CD4-positive, CD25-positive, alpha-beta regulatory T cell (primary cell): ENCODE results near the gene ALOX15. TPM values are rescaled to one million over a fixed set of nuclear protein-coding genes. Genes with fewer than 3 reads are reported as not detected.
A peak's percentile ranks its signal among the peaks of the same experiment; 100 is the strongest.
"Not testable (repeated sequence)": the region's sequence is repeated elsewhere in the genome, so short reads cannot be mapped to it uniquely, and the experiment has no call there.

Experiments used
- ATAC-seq, 2 donors: fragments of 150-1000 bp; cut with Tn5 transposase; one replicate each; pipeline ENCODE4 v1.10.0; 2021; ENCODE audit warnings: low read depth in 2 of 2, moderate number of reproducible peaks in 2 of 2, moderate library complexity in 1 of 2
- DNase-seq, 3 donors: peaks; one replicate each; pipeline versions ENCODE4 v3.0.0 to v3.0.0-alpha.2; 2012 to 2022; ENCODE audit warnings: mixed read lengths in 1 of 3
- H3K27ac ChIP-seq: one replicate; pipeline ENCODE4 v1.7.0; 2013; ENCODE audit warnings: mild to moderate bottlenecking, low read length; ENCODE audit not compliant: insufficient read depth, poor library complexity, severe bottlenecking
- H3K27me3 ChIP-seq: one replicate; pipeline ENCODE4 v1.7.0; 2013; ENCODE audit warnings: low read length; ENCODE audit not compliant: control insufficient read depth, insufficient read depth
- H3K36me3 ChIP-seq: one replicate; pipeline ENCODE4 v1.7.0; 2013; ENCODE audit warnings: mild to moderate bottlenecking, low read length, moderate library complexity; ENCODE audit not compliant: control insufficient read depth, insufficient read depth
- H3K4me1 ChIP-seq: 2 replicates; pipeline ENCODE4 v1.7.0; 2013; ENCODE audit warnings: mild to moderate bottlenecking, low read length; ENCODE audit not compliant: insufficient read depth, control insufficient read depth, poor library complexity, severe bottlenecking
- H3K4me3 ChIP-seq: one replicate; pipeline ENCODE4 v1.7.0; 2013; ENCODE audit warnings: low read depth, mild to moderate bottlenecking, low read length, moderate library complexity
- H3K9me3 ChIP-seq, 2 experiments: 1 replicate in 1 of 2; 2 replicates in 1 of 2; pipeline ENCODE4 v1.7.0; 2013; ENCODE audit warnings: low read length in 2 of 2, mild to moderate bottlenecking in 1 of 2, moderate library complexity in 1 of 2; ENCODE audit not compliant: control insufficient read depth in 2 of 2
- H3K27ac Mint-ChIP-seq, 3 donors: one replicate each; pipeline ENCODE4 v1.8.0; 2020 to 2022; ENCODE audit warnings: mild to moderate bottlenecking in 3 of 3, mixed read lengths in 3 of 3, moderate library complexity in 2 of 3
- H3K27me3 Mint-ChIP-seq: one replicate; pipeline ENCODE4 v1.8.0; 2022; ENCODE audit warnings: mild to moderate bottlenecking, mixed read lengths
- H3K36me3 Mint-ChIP-seq: one replicate; pipeline ENCODE4 v1.8.0; 2020; ENCODE audit warnings: mixed read lengths
- H3K4me1 Mint-ChIP-seq, 4 donors: one replicate each; pipeline ENCODE4 v1.8.0; 2020 to 2022; ENCODE audit warnings: mixed read lengths in 4 of 4, mild to moderate bottlenecking in 1 of 4
- H3K4me3 Mint-ChIP-seq, 4 donors: one replicate each; pipeline ENCODE4 v1.8.0; 2020 to 2022; ENCODE audit warnings: mild to moderate bottlenecking in 4 of 4, mixed read lengths in 4 of 4, moderate library complexity in 3 of 4
- H3K9me3 Mint-ChIP-seq, 7 donors: one replicate each; pipeline ENCODE4 v1.8.0; 2020 to 2022; ENCODE audit warnings: mixed read lengths in 7 of 7, mild to moderate bottlenecking in 3 of 7, moderate library complexity in 2 of 7
- polyA plus RNA-seq, 4 donors: library from polyadenylated mRNA; unstranded; fragments of 300-500 nt; fragmentation: Illumina TruSeq; gene quantifications; one replicate each; pipeline ENCODE4 v1.2.3, GENCODE V29; 2021
- total RNA-seq: library from RNA; stranded (reverse); gene quantifications from one replicate; pipeline ENCODE4 v1.2.3, GENCODE V29; 2022

Gene ALOX15
- total and polyA plus RNA-seq, 5 donors from 2014 or later, result not detected

DNA sequence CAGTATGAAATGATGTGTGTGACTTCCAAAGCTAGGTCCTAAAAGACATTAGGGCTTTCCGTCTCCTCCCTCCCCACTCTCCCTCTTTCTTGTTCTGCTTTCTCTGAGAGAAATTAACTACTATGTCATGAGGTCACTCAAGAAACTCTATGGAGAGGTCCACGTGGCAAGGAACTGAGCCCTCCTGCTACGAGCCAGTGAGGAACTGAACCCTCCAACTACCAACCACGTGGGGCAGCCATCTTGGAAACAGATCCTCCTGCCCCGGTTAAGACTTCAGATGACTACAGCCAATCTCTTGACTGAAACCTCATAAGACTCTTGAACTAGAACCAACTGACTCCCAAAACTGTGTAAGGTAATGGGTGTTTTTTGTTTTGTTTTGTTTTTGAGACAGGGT is 4.2 kb upstream of the ALOX15 start:
- H3K9me3 Mint-ChIP-seq, result peaks cover 0 to 3% (median 0%) of the 10 kb centered on the region in 7 donors
- no peaks in the 10 kb centered on the region for H3K36me3 ChIP-seq
- no peak overlapping the region for H3K27ac ChIP-seq
- peaks cover 9% of the 10 kb centered on the region for H3K27me3 ChIP-seq
- ATAC-seq (no peak), DNase-seq (no peak)
- no peak overlapping the region for H3K27ac Mint-ChIP-seq
- no peak overlapping the region for H3K4me3 Mint-ChIP-seq
- no peaks in the 10 kb centered on the region for H3K9me3 ChIP-seq
- no peak overlapping the region for H3K4me3 ChIP-seq
- H3K36me3 Mint-ChIP-seq, result no peaks in the 10 kb centered on the region
- H3K4me1 Mint-ChIP-seq, result no peaks in the 10 kb centered on the region
- H3K27me3 Mint-ChIP-seq, result peaks cover 61% of the 10 kb centered on the region
- no peaks in the 10 kb centered on the region for H3K4me1 ChIP-seq

DNA sequence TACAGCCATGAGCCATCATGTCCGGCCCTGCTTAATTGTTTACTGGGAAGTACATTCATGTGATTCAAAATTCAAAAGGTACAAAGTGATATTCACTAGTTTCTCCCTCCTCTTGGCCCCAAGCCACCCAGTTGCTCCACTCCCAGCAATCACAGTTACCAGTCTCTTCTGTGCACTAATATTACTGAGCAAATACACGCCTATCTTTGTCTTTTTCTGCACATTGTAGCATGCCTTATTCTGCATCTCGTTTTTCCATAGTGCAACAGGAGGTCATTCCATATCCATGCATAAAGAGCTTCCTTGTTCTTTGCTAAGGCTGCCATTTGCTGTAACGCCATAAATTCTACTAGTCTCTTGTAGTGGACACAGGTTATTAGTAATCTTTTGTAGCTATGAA is 2.2 kb upstream of the ALOX15 start:
- Mint-ChIP-seq H3K27me3 (peaks cover 58% of the 10 kb centered on the region), H3K4me3 (no peak overlapping the region), H3K36me3 (no peaks in the 10 kb centered on the region), H3K4me1 (peaks cover 0 to 9% (median 0%) of the 10 kb centered on the region in 4 donors), H3K9me3 (peaks cover 0 to 7% (median 0%) of the 10 kb centered on the region in 7 donors), H3K27ac (no peak overlapping the region)
- no peaks in the 10 kb centered on the region for H3K4me1 ChIP-seq
- H3K27me3 ChIP-seq, result peaks cover 13% of the 10 kb centered on the region
- no peak overlapping the region for H3K27ac ChIP-seq
- no peaks in the 10 kb centered on the region for H3K9me3 ChIP-seq
- H3K4me3 ChIP-seq, result no peak overlapping the region
- no peak for DNase-seq
- no peak for ATAC-seq
- no peaks in the 10 kb centered on the region for H3K36me3 ChIP-seq

DNA sequence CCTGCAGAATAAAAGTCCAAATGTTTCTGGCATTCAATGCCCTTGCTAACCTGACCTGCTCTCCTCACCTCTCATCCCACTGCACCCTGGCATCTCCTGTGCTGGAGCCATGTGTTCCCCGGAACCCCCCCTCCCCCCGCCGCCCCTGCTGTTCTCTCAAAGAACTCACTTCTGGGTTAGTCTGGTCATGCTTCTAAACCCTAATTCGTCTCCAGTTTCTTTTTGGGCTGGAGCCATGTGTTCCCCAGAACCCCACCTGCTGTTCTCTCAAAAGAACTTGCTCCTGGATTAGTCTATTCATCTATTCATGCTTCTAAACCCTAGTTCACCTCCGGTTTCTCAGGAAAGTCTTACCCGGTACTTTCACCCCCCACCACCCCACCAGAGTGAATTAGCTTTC is 808 bp upstream of the ALOX15 start:
- H3K36me3 ChIP-seq, result no peaks in the 10 kb centered on the region
- Mint-ChIP-seq H3K36me3 (no peaks in the 10 kb centered on the region), H3K9me3 (peaks cover 0 to 8% (median 0%) of the 10 kb centered on the region in 7 donors), H3K27me3 (peaks cover 60% of the 10 kb centered on the region), H3K27ac (no peak overlapping the region), H3K4me1 (peaks cover 0 to 12% (median 0%) of the 10 kb centered on the region in 4 donors), H3K4me3 (no peak overlapping the region)
- no peak overlapping the region for H3K4me3 ChIP-seq
- peaks cover 16% of the 10 kb centered on the region for H3K27me3 ChIP-seq
- no peaks in the 10 kb centered on the region for H3K9me3 ChIP-seq
- no peaks in the 10 kb centered on the region for H3K4me1 ChIP-seq
- DNase-seq (no peak), ATAC-seq (no peak)
- H3K27ac ChIP-seq, result no peak overlapping the region

DNA sequence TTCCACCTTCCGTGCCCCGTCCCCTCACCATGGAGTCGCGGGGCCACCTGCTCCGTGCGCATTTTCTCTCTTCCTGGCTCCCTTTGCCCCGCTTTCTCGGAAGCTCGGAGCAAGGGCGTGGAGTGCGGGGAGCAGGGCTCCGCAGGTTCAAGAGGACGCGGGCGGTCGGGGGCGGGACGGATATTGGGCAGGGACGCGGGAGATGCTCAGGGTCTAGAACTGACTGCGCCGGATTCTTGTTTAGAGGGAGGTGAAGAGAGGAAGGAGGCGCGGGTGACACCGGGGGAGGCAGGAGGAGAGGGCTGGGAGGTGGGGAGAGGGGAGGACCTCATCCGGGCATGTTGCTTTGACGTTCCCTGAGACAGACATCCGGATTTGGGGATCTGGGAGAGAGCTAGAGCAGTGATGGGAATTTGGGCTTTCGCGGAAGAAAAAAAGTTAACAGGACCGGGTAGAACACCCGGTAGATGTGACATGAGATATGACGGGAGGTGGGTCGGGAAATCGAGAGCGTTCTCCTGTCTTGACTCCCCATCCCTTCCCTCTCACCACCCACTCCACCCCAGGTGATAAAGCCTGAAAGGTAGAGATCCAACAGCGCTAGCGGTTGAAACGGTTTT is 799 bp downstream of the ALOX15 start:
- not testable (repeated sequence) for DNase-seq, H3K9me3 Mint-ChIP-seq, H3K4me3 ChIP-seq, H3K4me3 Mint-ChIP-seq, H3K36me3 Mint-ChIP-seq, H3K9me3 ChIP-seq, H3K27ac Mint-ChIP-seq, H3K4me1 ChIP-seq, H3K27ac ChIP-seq, H3K36me3 ChIP-seq
- peak in 1 of 2 donors; percentile 22 for ATAC-seq
- H3K27me3 ChIP-seq, result peaks cover 14% of the 10 kb centered on the region
- Mint-ChIP-seq H3K27me3 (peaks cover 66% of the 10 kb centered on the region), H3K4me1 (peaks cover 0 to 12% (median 0%) of the 10 kb centered on the region in 4 donors)

DNA sequence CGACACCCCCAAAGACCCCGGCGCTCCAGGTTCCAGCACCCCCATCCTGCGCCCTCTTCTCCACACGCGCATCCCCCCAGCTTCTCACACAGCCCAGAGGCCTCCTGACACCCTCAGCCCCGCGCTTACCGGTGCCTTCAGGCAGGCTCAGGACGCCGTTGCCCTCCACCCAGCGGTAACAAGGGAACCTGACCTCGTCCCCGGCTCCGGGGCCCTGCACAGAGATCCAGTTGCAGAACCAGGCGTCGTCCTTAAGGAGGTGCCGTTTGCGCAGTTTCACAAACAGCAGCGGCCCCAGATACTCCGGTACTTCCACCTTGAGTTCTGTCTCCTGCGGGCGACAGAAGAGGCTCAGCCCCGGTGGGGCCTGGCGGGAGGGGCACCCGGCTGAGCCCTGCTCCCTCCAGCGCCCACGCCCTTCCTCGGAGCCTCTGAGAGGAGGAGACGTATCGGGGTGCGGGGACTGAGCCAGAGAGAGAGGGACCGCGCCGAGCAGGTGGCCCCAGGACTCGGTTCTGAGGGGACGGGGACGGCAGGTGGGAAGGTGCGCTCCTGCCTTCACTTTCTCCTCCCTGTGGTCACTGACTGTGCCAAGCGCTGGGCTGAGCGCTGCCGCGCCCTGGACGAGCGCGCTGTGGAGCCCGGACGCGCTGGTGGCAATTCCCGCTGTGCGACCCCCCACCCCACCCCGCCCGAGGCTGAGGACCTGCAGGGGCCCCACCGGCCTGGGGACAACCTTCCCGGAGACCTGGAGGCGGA is 2.0 kb downstream of the ALOX15 start:
- not testable (repeated sequence) for H3K4me1 ChIP-seq, H3K9me3 ChIP-seq, H3K9me3 Mint-ChIP-seq, H3K27ac ChIP-seq, H3K4me3 Mint-ChIP-seq, H3K27ac Mint-ChIP-seq, H3K36me3 ChIP-seq, H3K4me3 ChIP-seq, H3K36me3 Mint-ChIP-seq
- DNase-seq (peak in 1 of 3 donors; percentile 32), ATAC-seq (peak; percentile 41 to 61)
- Mint-ChIP-seq H3K4me1 (peaks cover 0 to 12% (median 0%) of the 10 kb centered on the region in 4 donors), H3K27me3 (peaks cover 74% of the 10 kb centered on the region)
- peaks cover 14% of the 10 kb centered on the region for H3K27me3 ChIP-seq

DNA sequence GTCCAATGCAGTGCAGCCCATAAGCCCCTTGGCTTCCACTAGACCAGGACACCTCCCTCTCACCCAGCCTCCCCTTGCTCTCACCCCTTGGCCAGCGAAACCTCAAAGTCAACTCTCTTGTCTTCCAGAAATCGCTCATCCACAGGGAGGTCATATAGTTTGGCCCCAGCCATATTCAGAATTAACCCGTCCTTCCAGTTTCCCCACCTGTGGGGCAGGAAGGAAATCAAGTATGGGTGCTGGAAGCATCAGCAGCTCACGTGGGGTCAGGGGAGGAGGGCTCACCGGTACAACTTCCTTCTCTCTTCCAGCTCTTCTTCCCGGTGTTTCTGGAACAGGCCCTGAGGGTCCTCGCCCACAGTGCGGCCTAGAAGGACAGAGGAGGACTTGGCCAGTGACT is 2.7 kb downstream of the ALOX15 start:
- H3K4me3 Mint-ChIP-seq, H3K9me3 ChIP-seq: not testable (repeated sequence)

DNA sequence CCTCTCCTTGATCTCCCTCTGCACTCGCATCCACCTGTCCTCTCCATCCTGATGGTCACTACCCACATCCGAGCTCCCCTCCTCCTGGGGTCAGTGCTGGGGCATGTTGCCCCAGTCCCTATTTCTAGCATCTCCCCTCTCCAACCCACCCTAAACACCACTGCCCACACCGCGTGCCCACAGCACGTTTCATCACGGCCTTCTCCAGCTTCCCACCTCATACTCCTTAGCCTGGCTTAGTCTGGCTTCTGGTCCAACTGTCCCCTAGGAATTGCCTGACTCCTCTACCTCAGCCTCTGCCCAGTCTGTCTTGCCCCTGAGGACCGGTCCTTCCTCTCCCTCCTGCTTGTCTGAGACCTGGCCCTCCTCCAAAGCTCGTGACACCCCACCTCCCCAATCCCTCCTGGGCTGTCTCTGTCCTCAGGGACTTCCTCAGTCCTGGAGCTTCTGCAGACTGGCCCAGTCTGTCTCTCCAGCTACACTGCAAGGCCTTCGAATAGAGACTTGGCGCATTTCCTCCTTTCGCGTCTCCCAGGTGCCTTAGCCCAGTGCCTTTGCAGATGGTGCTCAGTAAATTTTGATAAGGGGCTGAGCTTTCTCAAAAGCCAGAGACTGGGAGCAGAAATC is 4.9 kb downstream of the ALOX15 start:
- peak overlapping the region in 1 of 4 donors; percentile 39 for H3K4me3 Mint-ChIP-seq
- peaks cover 11% of the 10 kb centered on the region for H3K27me3 ChIP-seq
- no peak overlapping the region for H3K4me3 ChIP-seq
- H3K36me3 ChIP-seq, result no peaks in the 10 kb centered on the region
- H3K4me1 ChIP-seq, result no peaks in the 10 kb centered on the region
- no peaks in the 10 kb centered on the region for H3K9me3 ChIP-seq
- H3K9me3 Mint-ChIP-seq, result peaks cover 0 to 7% (median 0%) of the 10 kb centered on the region in 7 donors
- H3K4me1 Mint-ChIP-seq, result peaks cover 0 to 12% (median 0%) of the 10 kb centered on the region in 4 donors
- no peaks in the 10 kb centered on the region for H3K36me3 Mint-ChIP-seq
- peak overlapping the region in 1 of 3 donors; percentile 31 for H3K27ac Mint-ChIP-seq
- H3K27ac ChIP-seq, result no peak overlapping the region
- H3K27me3 Mint-ChIP-seq, result peaks cover 70% of the 10 kb centered on the region
- DNase-seq (no peak), ATAC-seq (no peak)

More for the DNA sequence above, 2.7 kb downstream of the ALOX15 start:
- H3K4me1 Mint-ChIP-seq, result peaks cover 0 to 12% (median 0%) of the 10 kb centered on the region in 4 donors
- not testable (repeated sequence) for H3K9me3 Mint-ChIP-seq, H3K27ac Mint-ChIP-seq, H3K36me3 Mint-ChIP-seq, H3K4me3 ChIP-seq, H3K36me3 ChIP-seq, H3K27ac ChIP-seq, DNase-seq, H3K4me1 ChIP-seq, ATAC-seq
- H3K27me3 ChIP-seq, result peaks cover 11% of the 10 kb centered on the region
- H3K27me3 Mint-ChIP-seq, result peaks cover 74% of the 10 kb centered on the region
